GM06990 (cell line): ENCODE measurements around the gene PDE5A.

Source experiments
- DNase-seq: peaks from one replicate; pipeline ENCODE4 v3.0.0-alpha.2; 2011; ENCODE audit not compliant: insufficient read length; ENCODE audit errors: extremely low read depth
- H3K27me3 ChIP-seq: replicated peaks from 2 replicates; pipeline ENCODE4 v1.6.0; 2011; ENCODE audit warnings: low read length; ENCODE audit not compliant: control insufficient read depth, insufficient read depth
- H3K36me3 ChIP-seq: 2 replicates; pipeline ENCODE4 v1.5.1; 2011; ENCODE audit warnings: low read length; ENCODE audit not compliant: control insufficient read depth, insufficient read depth
- H3K4me3 ChIP-seq: replicated peaks from 2 replicates; pipeline ENCODE4 v1.5.1; 2011; ENCODE audit warnings: low read depth, mild to moderate bottlenecking, control low read depth, low read length
- CTCF ChIP-seq: IDR thresholded peaks from 2 replicates; pipeline ENCODE4 v1.5.1; 2011; ENCODE audit warnings: low read length, control low read depth, mild to moderate bottlenecking, inconsistent platforms; ENCODE audit not compliant: insufficient read depth, poor library complexity, severe bottlenecking

Gene PDE5A

GRCh38 chr4:119501740-119502139 lies 126.9 kb downstream of the PDE5A start:
- H3K27me3 ChIP-seq: no peaks in the 10 kb centered on the region
- DNase-seq: no peak
- TF ChIP-seq CTCF: no peak
- no peak overlapping the region for H3K4me3 ChIP-seq
- H3K36me3 ChIP-seq: no peaks in the 10 kb centered on the region

- Histone ChIP-seq H3K4me3 (no peak overlapping the region), H3K27me3 (no peaks in the 10 kb centered on the region), H3K36me3 (no peaks in the 10 kb centered on the region)
- TF ChIP-seq CTCF: no peak
- DNase-seq: no peak
Measured at GRCh38 chr4:119498527-119498926, 130.1 kb downstream of the PDE5A start.

- no peak for TF ChIP-seq CTCF
- no peaks in the 10 kb centered on the region for H3K36me3 ChIP-seq
- DNase-seq: no peak
- H3K27me3 ChIP-seq: no peaks in the 10 kb centered on the region
- no peak overlapping the region for H3K4me3 ChIP-seq
Measured at GRCh38 chr4:119493886-119494285, 134.7 kb downstream of the PDE5A start.

GRCh38 chr4:119493419-119493818 lies 135.2 kb downstream of the PDE5A start:
- no peak overlapping the region for H3K4me3 ChIP-seq
- no peaks in the 10 kb centered on the region for H3K27me3 ChIP-seq
- DNase-seq: no peak
- H3K36me3 ChIP-seq: no peaks in the 10 kb centered on the region
- TF ChIP-seq CTCF: peak; percentile 10

- DNase-seq: no peak
- no peaks in the 10 kb centered on the region for H3K27me3 ChIP-seq
- H3K4me3 ChIP-seq: no peak overlapping the region
- peak; percentile 30 for TF ChIP-seq CTCF
- no peaks in the 10 kb centered on the region for H3K36me3 ChIP-seq
Measured at GRCh38 chr4:119490335-119490734, 138.3 kb downstream of the PDE5A start.

- H3K27me3 ChIP-seq: no peaks in the 10 kb centered on the region
- TF ChIP-seq CTCF: no peak
- H3K36me3 ChIP-seq: no peaks in the 10 kb centered on the region
- H3K4me3 ChIP-seq: no peak overlapping the region
- DNase-seq: no peak
Measured at GRCh38 chr4:119489305-119489704, 139.3 kb downstream of the PDE5A start.
